HL-60 (cell line): ENCODE measurements around the gene ABCA8.

Experiments
- DNase-seq, 2 experiments: peaks; one replicate each; pipeline ENCODE4 v3.0.0-alpha.2; 2010 to 2020; ENCODE audit warnings: low read depth in 1 of 2, low spot score in 1 of 2
- H3K27ac ChIP-seq: fragments of 250-450 bp; sonication (Bioruptor Pico); replicated peaks from 2 replicates; pipeline ENCODE4 v1.5.1; 2020; ENCODE audit warnings: mild to moderate bottlenecking, moderate library complexity
- H3K27me3 ChIP-seq: fragments of 250-450 bp; sonication (Bioruptor Pico); 2 replicates; pipeline ENCODE4 v1.5.1; 2021; ENCODE audit warnings: mild to moderate bottlenecking, moderate library complexity; ENCODE audit not compliant: insufficient read depth, poor library complexity, severe bottlenecking
- H3K4me3 ChIP-seq: replicated peaks from 2 replicates; pipeline ENCODE4 v1.5.1; 2011; ENCODE audit warnings: mild to moderate bottlenecking, control low read depth, low read length; ENCODE audit not compliant: insufficient read depth
- GABPA ChIP-seq: IDR thresholded peaks from 2 replicates; pipeline ENCODE4 v1.6.1; 2012; ENCODE audit warnings: low read depth
- POLR2AphosphoS5 ChIP-seq: IDR thresholded peaks from 2 replicates; pipeline ENCODE4 v1.6.1; 2012; ENCODE audit warnings: low read depth
- SPI1 ChIP-seq: IDR thresholded peaks from 2 replicates; pipeline ENCODE4 v1.6.1; 2012; ENCODE audit warnings: low read depth, mild to moderate bottlenecking, borderline replicate concordance
- TF ChIP-seq, protein P1 (sequence below): IDR thresholded peaks from 2 replicates; pipeline ENCODE4 v1.6.1; 2012; ENCODE audit warnings: low read depth; ENCODE audit not compliant: insufficient replicate concordance
- TF ChIP-seq, protein P2 (sequence below): IDR thresholded peaks from one replicate; pipeline ENCODE4 v1.5.1; 2011; ENCODE audit warnings: low read length, control low read depth, inconsistent platforms; ENCODE audit not compliant: insufficient read depth

ABCA8 gene

DNA sequence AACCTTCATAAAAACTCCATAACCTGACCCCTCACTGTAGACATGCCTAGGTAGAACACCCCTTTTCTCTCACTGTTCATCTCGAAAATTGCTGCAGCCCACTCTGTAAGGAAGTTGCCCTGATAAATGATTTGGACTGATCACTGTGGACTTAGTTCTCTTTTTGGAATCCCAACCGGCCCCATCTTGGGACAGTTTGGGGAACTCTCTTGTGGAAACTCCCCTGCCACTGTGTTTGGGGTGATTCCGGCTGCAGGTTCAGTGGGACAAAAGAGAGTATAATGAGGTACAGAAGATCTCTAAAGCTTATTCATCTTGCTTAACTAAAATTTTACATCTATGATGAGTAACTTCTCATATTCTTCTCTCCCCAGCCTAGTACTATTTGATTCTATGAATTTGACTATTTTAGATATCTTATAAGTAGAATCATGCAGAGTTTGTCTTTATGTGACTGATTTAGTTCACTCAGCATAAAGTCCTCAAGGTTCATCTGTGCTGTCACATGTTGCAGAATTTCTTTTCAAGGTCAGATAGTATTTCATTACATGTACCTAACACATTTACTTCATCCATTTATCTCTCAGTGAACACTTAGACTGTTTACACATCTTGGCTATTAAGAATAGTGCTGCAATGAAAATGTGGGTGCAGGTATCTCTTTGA lies 84.9 kb downstream of the ABCA8 start:
- no peak for DNase-seq
- no peak for TF ChIP-seq GABPA
- no peak for TF ChIP-seq SPI1
- TF ChIP-seq POLR2AphosphoS5: no peak
- TF ChIP-seq, protein P1, sequence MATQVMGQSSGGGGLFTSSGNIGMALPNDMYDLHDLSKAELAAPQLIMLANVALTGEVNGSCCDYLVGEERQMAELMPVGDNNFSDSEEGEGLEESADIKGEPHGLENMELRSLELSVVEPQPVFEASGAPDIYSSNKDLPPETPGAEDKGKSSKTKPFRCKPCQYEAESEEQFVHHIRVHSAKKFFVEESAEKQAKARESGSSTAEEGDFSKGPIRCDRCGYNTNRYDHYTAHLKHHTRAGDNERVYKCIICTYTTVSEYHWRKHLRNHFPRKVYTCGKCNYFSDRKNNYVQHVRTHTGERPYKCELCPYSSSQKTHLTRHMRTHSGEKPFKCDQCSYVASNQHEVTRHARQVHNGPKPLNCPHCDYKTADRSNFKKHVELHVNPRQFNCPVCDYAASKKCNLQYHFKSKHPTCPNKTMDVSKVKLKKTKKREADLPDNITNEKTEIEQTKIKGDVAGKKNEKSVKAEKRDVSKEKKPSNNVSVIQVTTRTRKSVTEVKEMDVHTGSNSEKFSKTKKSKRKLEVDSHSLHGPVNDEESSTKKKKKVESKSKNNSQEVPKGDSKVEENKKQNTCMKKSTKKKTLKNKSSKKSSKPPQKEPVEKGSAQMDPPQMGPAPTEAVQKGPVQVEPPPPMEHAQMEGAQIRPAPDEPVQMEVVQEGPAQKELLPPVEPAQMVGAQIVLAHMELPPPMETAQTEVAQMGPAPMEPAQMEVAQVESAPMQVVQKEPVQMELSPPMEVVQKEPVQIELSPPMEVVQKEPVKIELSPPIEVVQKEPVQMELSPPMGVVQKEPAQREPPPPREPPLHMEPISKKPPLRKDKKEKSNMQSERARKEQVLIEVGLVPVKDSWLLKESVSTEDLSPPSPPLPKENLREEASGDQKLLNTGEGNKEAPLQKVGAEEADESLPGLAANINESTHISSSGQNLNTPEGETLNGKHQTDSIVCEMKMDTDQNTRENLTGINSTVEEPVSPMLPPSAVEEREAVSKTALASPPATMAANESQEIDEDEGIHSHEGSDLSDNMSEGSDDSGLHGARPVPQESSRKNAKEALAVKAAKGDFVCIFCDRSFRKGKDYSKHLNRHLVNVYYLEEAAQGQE: no peak

DNA sequence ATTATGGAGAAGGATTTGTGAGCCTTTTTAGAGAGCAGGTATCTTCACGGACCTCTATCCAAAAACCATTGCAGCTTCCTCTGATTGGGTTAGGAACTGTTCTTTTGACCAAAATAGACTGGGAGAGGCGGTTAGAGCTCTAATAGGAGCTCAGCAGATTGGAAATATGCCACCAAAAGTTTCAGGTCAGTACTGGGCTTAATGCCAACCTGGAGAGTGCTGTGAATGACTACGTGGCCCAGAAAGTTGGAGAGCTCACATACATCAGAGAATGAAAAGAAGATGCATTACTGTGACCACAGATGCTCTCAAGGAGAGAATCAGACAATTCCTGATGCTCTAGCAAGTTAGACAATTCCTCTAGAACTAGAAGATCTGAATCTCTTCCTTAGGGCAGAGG lies 86.5 kb downstream of the ABCA8 start:
- Histone ChIP-seq H3K4me3 (no peak overlapping the region), H3K27me3 (no peaks in the 10 kb centered on the region), H3K27ac (no peak overlapping the region)
- TF ChIP-seq POLR2AphosphoS5 (no peak), GABPA (no peak), SPI1 (no peak)
- TF ChIP-seq, protein P2, sequence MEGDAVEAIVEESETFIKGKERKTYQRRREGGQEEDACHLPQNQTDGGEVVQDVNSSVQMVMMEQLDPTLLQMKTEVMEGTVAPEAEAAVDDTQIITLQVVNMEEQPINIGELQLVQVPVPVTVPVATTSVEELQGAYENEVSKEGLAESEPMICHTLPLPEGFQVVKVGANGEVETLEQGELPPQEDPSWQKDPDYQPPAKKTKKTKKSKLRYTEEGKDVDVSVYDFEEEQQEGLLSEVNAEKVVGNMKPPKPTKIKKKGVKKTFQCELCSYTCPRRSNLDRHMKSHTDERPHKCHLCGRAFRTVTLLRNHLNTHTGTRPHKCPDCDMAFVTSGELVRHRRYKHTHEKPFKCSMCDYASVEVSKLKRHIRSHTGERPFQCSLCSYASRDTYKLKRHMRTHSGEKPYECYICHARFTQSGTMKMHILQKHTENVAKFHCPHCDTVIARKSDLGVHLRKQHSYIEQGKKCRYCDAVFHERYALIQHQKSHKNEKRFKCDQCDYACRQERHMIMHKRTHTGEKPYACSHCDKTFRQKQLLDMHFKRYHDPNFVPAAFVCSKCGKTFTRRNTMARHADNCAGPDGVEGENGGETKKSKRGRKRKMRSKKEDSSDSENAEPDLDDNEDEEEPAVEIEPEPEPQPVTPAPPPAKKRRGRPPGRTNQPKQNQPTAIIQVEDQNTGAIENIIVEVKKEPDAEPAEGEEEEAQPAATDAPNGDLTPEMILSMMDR: no peak
- TF ChIP-seq, protein P1: no peak
- no peak for DNase-seq

More for the DNA sequence above, 84.9 kb downstream of the ABCA8 start:
- H3K4me3 ChIP-seq: no peak overlapping the region
- no peak overlapping the region for H3K27ac ChIP-seq
- no peaks in the 10 kb centered on the region for H3K27me3 ChIP-seq

DNA sequence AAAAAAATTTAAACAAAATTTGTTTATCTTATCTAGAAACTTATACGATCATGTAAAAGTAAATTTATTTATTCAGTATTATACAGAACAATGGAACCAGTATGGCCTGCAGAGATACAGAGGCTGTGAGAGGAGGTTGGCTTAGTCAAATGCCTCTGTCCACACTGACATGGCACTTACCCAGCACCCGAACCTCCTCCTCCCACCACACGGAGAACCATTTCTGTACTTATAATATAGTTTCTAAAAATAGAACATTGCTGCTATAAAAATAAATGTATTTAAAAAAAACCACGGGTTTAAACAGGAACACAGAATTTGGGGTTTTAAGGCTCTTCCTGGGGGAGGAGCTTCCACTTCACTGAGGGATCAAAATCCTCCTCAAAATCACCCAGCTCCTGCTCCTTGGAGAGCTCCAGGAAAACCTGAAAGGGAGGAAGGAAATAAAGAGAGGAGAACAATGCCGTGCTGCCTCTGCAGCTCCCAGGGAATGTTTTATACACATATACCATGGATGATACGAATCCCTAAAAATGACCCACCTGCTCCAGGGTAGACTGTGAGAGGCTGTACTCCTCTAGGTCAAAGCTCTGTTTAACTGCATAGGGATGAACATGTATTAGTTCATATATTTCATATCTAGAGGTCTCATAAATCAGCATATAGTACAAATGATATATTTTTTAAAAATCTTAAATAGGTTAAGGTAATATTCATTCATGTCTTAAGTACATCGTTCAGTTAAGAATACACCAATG lies 87.3 kb downstream of the ABCA8 start:
- Histone ChIP-seq H3K4me3 (no peak overlapping the region), H3K27ac (no peak overlapping the region), H3K27me3 (no peaks in the 10 kb centered on the region)
- TF ChIP-seq, protein P2: no peak
- TF ChIP-seq SPI1 (no peak), GABPA (no peak), POLR2AphosphoS5 (no peak)
- TF ChIP-seq, protein P1: no peak
- DNase-seq: no peak
